Epithelial cell of prostate (primary cell): Measurements from ENCODE around the gene LNX1.
A peak's percentile ranks its signal among the peaks of the same experiment; 100 is the strongest.

ENCODE experiments used
- DNase-seq: peaks from one replicate; pipeline ENCODE4 v3.0.0-alpha.2; 2011; ENCODE audit warnings: low read depth, low spot score
- H3K27ac ChIP-seq: fragments of 450-650 bp; 2 replicates; pipeline ENCODE4 v1.5.1; 2017; ENCODE audit warnings: mild to moderate bottlenecking

Gene LNX1

DNA sequence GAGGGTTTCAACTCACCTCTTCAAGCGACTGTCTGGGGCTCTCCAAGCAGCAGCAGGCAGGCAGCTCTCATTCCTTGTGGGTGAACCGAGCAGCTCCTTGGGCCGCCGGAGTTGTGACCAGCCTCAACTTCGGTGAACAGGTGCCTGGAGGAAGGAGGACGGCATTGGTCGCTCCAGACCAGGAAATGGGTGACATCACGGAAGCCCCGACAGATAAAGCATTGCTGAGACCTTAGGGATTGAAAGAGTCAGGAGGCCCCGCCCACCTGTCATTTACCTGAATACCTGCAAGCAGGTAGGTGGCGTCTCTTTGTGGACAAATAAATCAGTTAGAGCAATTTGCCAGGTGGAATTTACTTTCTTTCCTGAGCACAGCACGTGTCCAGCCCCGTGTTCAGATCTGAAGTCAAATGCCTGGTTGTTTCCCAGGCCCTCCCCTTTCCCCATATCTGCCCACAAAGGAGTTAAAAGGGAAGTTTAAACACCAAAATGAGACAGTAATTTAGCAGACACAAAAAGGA, at the start of gene LNX1:
LNX1 (minus strand) TSS at position 115 of the 521 bp plus-strand sequence. CDS start 17,484 bp downstream, outside the sequence.
- peak within 1 kb of the TSS; percentile 87 for H3K27ac ChIP-seq
- DNase-seq, result peak; percentile 82

DNA sequence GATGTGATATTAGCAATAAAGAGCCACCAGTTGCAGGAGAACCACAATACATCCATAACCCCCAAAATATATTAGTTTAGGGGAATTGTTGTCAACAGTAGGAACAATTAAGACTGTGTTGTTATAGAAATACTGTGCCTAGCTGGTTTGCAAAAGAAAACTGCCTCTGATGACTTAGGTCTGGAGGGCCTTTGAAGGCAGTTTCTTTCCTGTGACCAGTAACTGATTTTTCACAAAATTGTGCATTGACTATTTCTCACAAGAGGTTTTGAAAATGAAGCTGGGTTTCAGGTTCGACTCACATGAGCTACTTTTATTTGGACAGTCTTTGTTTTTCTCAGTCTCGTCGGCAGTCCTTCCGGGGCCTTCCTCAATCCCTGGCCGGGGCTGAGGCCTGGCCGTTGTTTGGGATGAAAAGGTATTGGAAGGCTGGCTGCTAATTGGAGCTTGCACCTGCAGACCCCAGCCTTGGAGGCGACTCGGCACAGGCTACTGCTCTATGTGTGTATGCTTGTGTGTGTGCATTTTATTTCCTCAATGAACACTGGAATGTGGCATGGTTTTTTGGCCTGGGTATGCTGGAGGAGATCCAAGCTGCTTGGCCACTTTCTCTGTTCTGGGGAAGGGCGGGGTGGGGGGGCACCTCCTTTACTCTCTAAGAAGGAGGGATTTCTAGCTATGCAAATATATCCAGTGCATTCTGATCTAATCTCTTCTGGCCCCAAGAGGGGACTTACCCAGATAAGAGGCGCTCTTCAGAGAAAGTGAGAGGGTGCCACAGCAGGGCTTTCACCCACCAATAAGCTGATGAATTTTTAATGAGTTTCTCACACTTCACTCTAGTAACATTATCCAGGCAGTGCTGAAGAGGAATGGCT, 49.5 kb upstream of the LNX1 start:
- no peak for DNase-seq
- no peak overlapping the region for H3K27ac ChIP-seq

DNA sequence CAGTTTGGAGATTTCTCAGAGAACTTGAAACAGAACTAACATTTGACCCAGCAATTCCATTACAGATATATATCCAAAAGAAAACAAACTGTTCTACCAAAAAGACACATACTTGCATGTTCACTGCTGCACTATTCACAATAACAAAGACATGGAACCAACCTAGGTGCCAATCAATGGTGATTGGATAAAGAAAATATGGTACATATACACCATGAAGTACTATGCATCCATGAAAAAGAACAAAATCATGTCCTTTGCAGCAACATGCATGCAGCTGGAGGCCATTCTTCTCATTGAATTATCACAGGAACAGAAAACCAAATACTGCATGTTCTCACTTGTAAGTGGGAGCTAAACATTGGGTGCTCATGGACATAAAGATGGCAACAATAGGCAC, 47.6 kb upstream of the LNX1 start:
- no peak for DNase-seq
- no peak overlapping the region for H3K27ac ChIP-seq

DNA sequence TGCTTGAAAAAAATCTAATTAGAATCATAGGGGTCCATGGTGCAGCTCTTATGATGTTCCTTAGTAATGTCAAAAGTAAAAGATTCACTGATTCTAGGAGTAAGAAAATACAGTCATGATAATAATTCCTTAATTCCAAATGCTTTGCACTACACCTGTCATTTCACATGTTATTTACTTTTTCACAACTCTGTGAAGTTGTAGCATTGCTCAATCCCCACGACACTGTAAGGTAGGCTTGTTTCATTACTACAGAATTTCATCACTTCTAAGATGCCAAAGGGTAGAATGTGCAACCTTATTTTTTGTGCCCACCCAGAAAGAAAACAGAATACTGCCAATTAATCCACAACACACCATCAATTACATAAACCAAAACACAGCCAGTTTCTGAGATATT, 46.1 kb upstream of the LNX1 start:
- no peak overlapping the region for H3K27ac ChIP-seq
- no peak for DNase-seq

DNA sequence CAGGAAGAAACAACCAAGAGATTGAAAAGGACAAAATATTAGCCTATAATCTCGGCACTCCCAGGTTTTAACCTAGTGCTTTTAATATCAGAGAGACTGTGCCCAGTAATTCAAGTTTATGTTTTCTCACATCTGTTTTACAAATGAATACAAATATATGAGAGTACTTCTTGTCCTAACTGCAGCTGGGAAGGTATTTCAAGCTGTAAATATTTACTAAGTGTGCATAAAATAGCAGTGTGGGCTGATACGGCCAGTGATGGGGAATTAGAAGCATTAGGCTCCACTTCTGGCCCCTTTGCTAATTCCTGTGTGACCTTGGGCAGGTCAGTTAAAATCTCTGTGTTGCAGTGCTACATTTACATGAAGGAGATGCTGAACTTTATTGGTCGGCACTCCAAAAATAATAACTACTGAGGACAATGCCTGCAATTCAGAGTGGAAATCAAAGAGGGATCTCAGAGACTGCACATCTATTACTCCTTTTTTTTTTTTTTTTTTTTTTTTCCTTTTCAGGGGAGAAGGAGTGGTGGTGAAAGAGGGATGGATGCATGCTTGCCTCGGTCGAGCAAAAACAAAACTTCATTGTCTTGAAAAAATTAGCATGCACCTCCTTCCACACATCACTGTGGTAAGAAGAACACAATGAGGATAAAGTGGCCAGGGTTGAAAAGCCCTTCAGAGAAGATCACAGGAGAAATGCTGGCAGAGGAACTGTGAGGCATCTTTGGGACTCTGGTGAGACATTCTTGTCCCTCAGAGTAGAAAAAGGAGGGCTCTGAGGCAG, 44.6 kb upstream of the LNX1 start:
- no peak for DNase-seq
- H3K27ac ChIP-seq, result no peak overlapping the region

DNA sequence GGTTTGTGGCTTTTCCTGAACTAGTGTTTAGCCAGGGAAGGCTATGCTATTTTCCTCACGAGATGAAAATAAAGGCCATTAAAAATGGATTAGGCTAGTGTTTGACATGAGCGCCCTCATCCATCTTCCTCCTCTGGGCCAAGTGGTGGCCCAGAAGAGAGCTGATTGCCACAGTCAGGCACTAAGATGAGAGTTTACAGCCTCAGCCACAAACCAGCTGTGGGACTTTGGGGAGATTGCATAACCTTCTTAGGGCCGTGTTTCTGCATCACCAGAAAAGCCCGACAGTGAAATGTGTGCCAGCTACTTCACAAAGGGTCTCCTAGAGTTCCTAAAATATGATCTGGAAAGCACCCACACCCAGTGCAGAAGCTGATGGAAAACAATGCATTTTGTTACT, 42.3 kb upstream of the LNX1 start:
- H3K27ac ChIP-seq, result no peak overlapping the region
- DNase-seq, result no peak

DNA sequence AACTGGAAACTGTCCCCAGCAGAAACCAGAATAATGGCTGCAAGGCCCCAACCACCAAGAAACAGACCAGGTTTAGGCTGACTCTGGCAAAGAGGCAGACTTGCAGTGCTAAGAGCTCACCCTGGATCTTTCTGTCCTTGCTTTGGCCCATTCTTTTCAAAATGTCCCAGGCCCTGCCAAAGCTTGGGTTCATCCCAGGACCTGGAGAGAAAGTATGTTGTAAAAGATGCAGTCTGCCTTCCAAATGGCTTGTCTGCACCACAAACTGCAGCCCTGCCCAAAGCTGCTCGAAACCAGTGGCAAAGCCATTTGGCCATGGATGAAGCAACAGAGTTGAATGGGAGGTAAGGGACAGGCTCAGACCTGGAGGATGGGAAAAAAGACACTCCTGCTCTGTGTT, 38.0 kb upstream of the LNX1 start:
- DNase-seq, result no peak
- H3K27ac ChIP-seq, result no peak overlapping the region

DNA sequence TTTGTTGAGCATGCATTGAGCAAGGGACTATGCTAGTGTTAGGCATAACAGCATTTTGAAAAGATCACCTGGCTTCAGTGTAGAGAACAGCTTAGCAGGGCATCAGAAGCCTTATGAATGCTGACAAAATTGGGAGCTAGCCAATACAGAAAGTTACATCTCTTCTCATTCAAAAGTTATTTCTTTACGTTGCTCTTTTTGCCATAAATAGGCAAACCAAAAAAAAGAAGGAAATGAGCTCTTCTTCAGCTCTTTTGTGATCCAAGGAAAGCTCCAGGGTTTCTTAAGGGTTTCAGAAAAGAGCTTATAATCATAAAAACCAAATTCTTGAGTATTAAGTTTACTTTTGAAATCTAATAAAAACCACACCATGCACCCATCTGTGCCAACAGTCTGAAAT, 35.2 kb upstream of the LNX1 start:
- H3K27ac ChIP-seq, result no peak overlapping the region
- DNase-seq, result no peak

DNA sequence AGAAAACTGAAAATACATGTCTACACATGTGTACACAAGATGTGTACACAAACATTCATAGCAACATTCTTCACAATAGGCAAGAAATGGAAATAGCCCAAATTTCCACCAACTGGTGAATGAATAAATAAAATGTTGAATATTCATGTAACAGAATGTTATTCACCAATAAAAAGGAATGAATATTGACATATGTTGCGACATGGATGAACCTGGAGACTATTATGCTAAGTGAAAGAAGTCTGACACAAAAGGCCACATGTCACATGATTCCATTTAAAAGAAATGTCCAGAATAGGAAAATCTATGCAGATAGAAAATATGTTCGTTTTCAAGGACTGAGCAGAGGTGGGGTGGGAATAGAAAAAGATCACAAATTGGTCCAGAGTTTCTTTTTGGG, 34.6 kb upstream of the LNX1 start:
- no peak overlapping the region for H3K27ac ChIP-seq
- DNase-seq, result no peak

DNA sequence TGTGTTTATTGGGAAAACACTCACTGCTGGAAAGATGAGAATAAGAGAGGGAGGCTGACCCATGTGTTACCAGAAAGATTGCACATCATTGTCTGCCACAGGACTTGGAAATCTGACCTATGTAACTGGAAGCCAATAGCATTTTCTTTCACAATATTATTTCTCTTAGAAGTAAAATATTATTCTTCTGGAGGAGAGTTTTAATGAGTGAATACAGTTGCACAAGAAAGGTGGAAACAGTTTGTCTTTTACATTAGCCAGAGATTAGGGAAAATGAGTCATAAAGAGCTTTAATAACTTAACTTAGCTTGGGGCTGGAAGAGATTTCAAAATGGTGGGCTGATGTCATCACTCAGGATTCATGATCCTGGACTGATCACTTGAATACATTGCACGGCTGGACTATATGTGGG, 31.5 kb upstream of the LNX1 start:
- H3K27ac ChIP-seq, result no peak overlapping the region
- DNase-seq, result peak; percentile 44

DNA sequence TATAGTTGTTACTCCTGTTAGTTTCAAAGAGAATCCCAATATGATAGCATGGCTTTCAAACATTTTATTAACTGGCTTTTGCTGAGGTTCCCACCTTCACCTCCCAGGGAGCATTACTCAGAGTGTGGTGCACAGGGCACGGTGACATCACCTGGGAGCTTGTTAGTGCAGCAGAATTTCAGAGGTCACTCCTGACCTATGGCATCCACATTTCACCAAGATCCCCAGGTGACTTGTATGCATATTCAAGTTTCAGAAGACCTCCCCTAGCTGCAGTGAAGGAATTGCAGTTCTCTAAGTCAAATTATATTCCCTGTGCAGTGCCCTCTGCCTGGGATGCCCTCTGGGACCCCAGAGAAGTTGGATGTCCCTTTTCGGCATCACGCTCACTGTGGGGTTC, 29.7 kb upstream of the LNX1 start:
- H3K27ac ChIP-seq, result no peak overlapping the region
- DNase-seq, result no peak

DNA sequence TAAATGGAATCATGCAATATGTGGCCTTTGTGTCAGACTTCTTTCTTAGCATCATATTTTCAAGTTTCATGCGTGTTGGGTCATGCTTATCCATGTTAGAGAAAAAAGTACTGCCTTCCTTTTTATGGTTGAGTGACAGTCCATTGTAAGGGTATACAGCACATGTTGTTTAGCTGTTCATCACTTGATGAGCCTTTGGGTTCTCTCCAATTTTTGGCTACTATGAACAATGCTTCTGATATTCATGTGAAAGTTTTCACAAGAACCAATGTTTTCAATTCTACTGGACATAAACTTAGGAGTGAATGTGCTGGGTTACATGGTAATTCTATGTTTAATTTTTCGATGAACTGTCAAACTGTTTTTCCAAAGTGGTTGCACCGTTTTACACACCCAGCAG, 28.1 kb upstream of the LNX1 start:
- DNase-seq, result no peak
- no peak overlapping the region for H3K27ac ChIP-seq

DNA sequence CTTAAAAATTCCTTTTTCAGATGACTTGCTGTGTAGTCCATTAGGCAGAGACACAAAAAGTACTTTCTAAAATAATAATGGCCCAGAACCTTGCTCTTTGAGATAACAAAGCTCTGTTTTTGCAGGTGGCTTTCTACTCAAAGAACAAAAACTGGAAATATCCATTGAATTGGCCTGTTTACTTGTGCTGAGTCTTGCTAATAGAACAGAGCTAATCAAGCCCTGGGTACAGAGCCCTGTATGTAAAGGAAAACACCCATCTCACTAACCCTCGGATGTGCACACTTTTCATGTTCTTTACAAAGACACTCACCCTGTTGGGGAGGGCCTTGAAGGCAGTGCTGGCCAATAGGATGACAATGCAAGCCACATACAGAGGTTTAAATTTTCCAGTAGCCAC, 27.0 kb upstream of the LNX1 start:
- no peak for DNase-seq

DNA sequence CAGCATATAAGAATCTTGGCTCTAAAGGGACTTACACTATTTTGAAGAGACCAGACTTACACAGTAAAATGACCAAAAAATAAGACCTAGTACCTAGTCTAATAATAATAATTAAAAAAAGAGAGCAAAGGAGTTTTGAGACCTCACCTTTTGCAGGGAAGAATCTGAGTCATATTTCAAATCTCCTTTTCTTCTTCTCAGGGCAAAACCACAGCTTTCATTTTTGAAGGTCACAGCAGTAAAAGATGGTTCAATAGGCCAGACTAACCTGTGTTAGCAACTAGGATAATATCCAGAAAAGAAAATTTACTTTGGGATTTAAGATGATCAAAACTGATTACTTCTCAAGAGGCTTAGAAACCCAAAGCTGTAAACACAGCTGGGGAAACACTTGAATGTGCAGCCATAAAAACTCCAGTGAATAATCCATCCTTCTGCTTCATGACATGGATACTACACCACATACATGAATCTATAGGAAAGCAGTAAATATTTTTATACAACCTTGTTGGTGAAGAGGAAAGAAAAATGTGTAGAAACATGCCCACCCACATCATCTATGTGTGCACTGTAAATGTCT, 25.9 kb upstream of the LNX1 start:
- no peak overlapping the region for H3K27ac ChIP-seq
- DNase-seq, result no peak

More for the DNA sequence above, 27.0 kb upstream of the LNX1 start:
- no peak overlapping the region for H3K27ac ChIP-seq

DNA sequence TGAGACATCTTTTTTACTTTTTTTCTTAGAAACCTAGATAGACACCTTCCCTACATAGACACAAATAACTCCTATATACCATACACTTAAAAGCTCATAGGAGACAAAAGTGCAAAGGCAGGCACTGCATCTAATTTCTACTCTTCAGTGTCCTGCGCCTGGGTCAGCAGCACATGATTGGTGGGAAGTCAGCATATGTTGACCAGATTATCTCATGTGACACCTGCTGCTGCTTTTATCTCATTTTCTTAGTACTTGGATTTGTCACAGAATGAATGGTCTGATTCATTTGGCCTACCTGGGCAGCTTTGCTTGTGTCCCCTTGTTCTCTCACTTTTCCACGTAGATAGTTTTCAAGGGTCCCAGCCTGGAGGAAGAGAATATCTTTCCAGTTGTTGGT, 24.9 kb upstream of the LNX1 start:
- DNase-seq, result no peak
- no peak overlapping the region for H3K27ac ChIP-seq

DNA sequence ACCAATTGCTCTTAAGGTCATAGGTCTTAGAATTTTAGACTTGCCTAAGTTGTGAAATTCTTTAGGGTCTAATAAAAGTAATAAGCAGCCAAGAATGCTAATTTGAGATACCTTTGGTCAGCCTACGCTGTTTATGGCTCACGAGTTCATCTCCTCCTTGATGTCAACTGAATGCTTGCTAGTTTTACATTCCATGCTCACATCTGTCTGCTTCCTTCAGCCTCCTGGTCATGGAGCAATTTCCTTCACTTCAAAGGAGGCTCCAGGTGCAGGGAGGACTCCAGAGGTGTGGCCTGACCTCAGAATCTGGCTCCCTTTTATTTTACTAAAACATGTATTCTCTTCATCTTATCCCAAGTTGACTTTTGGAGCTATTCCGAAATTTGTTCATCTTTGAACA, 23.3 kb upstream of the LNX1 start:
- DNase-seq, result no peak
- H3K27ac ChIP-seq, result no peak overlapping the region

DNA sequence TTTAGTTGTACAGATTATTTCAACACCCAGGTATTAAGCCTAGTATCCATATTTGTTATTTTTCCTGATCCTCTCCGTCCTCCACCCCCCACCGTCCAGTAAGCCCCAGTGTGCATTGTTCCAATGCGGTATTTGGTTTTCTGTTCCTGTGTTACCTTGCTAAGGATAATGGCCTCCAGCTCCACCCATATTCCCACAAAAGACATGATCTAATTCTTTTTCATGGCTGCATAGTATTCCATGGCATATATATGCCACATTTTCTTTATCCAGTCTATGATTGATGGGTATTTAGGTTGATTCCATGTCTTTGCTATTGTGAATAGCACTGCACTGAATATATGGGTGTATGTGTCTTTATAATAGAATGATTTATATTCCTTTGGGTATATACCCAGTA, 22.1 kb upstream of the LNX1 start:
- no peak for DNase-seq
- H3K27ac ChIP-seq, result no peak overlapping the region

DNA sequence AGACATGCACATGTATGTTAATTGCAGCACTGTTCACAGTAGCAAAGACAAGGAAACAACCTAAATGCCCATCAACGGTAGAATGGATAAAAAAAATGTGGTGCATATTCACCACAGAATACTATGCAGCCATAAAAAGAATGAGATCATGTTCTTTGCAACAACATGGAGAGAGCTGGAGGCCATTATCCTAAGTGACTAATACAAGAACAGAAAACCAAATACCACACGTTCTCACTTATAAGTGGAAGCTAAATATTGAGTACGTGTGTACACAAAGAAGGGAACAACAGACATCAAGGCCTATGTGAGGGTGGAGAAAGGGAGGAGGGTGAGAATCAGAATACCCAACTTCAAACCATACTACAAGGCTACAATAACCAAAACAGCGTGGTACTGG, 17.4 kb upstream of the LNX1 start:
- no peak for DNase-seq
- no peak overlapping the region for H3K27ac ChIP-seq

DNA sequence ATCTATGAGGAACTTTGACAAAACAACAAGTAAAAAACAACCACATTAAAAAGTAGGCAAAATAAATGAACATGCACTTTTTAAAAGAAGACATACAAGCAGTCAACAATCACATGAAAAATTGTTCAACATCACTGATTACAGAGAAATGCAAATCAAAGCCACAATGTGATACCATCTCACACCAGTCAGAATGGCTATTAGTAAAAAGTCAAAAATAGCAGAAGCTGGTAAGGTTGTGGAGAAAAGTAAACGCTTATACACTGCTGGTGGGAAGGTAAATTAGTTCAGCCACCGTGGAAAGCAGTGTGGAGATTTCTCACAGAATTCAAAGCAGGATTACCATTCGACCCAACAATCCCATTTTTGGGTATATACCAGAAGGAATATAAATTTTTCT, 17.0 kb upstream of the LNX1 start:
- no peak for DNase-seq
- no peak overlapping the region for H3K27ac ChIP-seq

DNA sequence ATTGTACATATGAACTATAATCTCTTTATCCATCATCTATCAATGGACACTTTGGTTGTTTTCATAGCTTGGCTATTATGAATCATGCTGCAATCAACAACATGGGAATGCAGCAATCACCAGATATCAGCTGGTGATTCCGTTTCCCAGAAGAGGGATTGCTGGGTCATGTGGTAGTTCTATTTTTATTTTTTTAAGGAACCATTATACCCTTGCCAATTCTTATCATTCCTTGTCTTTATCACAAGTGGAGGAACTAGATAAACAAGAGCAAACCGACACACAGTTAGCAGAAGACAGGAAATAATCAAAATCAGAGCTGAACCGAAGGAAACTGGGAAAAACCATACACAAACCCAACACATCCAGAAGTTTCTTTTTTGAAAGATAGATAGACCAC, 14.5 kb upstream of the LNX1 start:
- no peak for DNase-seq
- H3K27ac ChIP-seq, result no peak overlapping the region

DNA sequence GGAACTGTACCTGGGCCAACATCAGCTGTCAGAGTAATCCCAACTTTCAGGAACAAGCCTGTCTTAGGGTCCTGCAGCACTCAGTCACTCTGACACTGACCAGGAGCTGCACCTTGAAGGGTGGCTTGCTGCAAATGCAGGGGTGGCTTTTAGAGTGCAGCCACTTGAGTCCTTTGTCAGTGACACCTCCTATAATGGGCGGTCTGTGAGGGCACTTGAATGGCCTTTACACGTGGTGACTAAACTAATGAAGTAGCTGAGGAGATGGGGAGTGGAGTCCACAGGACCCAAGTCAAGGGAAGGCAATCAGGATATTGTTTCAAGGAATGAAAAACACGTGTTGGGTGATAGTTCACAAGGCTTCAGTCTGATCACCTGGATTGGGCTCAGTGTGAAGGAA, 11.1 kb upstream of the LNX1 start:
- H3K27ac ChIP-seq, result no peak overlapping the region
- no peak for DNase-seq
